HG02870 (cell line): ENCODE data around the gene GLT8D2.

ENCODE experiments used
- ATAC-seq: cut with Tn5 transposase; IDR thresholded peaks from one replicate; pipeline ENCODE4 v1.9.1; 2021; ENCODE audit warnings: mild to moderate bottlenecking, moderate library complexity; ENCODE audit not compliant: unreplicated experiment

The GLT8D2 gene

DNA sequence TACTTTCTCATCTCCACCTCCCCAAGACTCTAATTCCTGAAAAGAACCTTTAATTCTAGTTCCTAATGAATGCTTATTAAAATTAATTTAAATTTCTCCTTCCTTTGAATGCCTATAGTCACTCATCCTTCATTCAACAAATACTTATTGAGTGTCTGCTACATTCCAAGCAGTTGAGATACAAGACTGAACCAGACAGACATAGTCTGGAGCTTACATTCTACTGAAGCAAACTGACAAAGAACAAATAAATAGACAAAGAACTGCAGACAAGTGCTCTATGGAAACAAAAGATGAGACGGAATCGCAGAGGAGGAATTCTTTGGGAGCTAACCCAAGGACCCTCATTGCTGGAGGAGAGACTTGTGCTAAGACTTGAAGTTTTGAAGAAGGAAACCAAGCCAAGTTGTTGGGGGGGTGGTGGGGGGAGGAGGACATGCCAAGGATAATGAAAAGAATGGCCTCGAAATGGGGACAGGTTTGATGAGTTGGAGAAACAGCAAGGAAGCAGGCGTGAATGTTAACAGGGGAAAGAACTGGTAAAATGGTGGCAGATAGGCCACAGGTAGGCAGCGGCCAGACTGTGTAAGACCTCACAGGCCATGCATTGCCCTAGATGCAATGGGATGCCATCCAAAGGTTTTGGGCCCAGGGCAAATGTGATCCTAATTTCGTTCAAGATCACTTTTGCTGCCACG lies 94.0 kb downstream of the GLT8D2 start:
- ATAC-seq = no peak

DNA sequence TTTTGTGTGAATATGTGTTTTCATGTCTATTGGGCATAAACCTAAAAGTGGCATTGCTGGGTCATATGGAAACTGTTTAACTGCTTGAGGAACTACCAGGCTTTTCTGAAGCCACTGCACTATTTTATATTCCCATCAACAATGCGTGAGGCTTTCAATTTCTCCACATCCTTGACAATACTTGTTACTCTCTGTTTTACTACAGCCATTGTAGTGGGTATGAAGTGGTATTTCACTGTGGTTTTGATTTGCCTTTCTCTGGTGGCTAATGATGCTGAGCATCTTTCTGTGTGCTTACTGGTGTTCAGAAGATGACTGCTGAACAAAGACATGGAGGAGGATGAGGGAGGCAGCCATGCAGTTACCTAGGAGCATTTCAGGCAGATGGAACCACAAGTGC lies 97.5 kb downstream of the GLT8D2 start:
- no peak for ATAC-seq

DNA sequence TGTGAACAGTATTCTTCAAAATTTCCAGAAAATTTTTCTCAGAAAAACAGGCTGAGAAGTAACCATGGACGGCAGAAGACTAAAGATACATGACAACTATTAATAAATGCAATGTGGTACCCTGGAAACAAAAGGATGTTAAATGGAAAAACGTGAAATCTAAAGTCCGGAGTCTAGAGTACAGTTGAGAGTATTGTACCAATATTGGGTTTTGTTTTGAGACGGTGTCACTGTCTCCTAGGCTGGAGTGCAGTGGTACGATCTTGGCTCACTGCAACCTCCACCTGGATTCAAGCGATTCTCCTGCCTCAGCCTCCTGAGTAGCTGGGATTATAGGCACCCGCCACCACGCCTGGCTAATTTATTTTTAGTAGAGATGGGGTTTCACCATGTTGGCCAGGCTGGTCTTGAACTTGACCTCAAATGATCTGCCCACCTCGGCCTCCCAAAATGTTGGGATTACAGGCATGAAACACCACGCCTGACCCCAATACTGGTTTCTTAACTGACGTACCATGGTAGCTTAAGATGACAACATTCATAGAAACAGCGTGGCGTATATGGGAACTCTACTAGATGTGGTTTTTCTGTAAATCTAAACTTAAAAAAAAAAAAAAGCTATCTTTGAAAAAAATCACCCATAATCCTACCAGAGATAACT lies 101.1 kb downstream of the GLT8D2 start:
- no peak for ATAC-seq

DNA sequence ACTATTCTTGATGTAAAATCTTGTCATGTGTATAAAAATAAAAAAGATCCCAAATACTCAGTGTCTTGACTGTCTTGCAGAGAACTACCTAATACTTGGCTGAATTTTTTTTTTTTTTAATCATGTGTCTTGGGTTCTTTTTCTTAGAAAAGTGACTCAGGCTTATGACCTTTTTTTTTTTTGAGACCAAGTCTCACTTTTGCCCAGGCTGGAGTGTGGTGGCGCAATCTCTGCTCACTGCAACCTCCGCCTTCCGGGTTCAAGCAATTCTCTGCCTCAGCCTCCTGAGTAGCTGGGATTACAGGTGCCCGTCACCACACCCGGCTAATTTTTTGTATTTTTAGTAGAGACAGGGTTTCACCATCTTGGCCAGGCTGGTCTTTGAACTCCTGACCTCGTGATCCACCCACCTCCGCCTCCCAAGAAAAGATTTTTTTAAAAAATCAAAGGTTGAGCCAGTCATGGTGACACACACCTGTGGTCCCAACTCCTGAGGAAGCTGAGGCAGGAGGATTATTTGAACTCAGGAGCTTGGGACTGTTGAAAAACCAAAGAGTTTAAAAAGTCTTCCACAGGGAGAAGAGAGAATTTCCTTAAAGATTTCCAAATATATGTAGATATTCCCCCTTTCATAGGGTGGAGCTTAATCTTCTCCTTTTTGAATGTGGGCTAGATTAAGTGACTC lies 102.0 kb downstream of the GLT8D2 start:
- no peak for ATAC-seq

DNA sequence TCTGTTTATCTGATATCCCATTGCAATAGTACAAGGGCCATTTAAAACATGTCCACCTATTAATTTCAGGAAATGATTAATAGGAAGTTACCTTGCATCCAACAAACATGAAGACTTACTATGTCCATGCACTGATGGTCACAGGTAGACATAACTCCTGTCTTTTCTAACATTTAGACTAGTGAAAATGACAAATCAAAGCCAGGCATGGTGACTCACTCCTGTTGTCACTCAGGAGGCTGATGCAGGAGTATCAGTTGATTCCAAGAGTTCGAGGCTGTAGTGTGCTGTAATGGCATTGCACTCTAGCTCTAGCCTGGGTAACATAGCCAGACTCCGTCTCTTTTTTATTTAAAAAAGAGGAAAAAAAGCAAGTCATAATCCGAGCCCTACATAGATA lies 105.0 kb downstream of the GLT8D2 start:
- no peak for ATAC-seq
